Measurements from ENCODE around the gene NELFA. TPM values are rescaled to one million over a fixed set of nuclear protein-coding genes. Genes with fewer than 3 reads are reported as not detected.
A peak's percentile ranks its signal among the peaks of the same experiment; 100 is the strongest.

Gene NELFA
- total and polyA plus RNA-seq, 8 donors, result 13.6 to 30.9 (median 19.1) TPM

DNA sequence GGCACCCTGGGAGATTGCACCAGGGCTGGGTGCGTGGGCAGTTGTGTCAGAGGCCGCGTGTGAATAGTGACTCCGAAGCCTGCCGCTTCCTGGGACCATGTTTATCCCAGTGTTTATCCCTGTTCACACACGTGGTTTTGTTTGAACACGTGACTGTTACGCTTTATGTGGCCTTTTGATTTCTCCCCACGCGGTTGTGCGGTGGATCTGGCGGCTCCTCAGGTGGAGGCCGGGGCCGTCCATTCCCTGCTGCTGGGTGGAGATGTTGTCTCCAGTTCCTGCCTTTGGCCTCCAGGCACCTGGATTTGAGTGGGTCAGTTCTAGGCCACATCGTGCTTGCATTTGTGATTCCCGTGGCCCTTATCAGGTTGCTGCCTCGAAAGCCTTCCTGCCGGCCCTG is 35.1 kb downstream of the NELFA start:
- peaks cover 0 to 23% (median 4%) of the 10 kb centered on the region in 3 donors for H3K36me3 ChIP-seq
- TF ChIP-seq CTCF (IDR thresholded peaks at IDR 0.05), result no peak
- no peaks in the 10 kb centered on the region for H3K9me3 ChIP-seq
- WGBS, 2 donors, result 91 to 93% methylated on average over 18 of the region's 18 CpGs
- no peaks in the 10 kb centered on the region for H3K27me3 ChIP-seq
- FAIRE-seq (no peak), DNase-seq (no peak), ATAC-seq (no peak)
- H3K4me3 ChIP-seq, result no peak overlapping the region
- no peak overlapping the region for H3K27ac ChIP-seq
- no peaks in the 10 kb centered on the region for H3K4me1 ChIP-seq
- intact Hi-C loops (cut with DNase I), result no loop called here

DNA sequence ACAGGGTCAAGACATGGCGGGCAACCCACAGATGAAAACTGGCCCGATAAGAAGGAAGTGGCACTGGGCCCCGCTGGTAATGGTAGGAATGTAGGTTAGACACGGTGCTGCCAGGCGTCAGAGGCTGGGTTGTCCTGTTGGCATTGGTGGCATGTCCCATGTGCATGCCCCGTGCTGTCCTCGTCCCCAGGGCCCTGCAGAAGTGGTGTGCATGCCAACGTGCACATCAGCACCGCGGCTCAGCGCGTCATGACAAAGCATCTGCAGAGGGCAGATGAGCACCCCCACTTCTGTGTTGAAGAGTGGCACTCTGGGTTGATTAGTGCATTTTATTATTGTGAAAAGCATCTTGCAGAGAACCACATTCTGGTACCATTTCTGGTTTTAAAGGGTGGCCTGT is 35.6 kb downstream of the NELFA start:
- Histone ChIP-seq H3K27ac (no peak overlapping the region), H3K4me3 (no peak overlapping the region), H3K27me3 (no peaks in the 10 kb centered on the region), H3K4me1 (no peaks in the 10 kb centered on the region), H3K36me3 (peaks cover 0 to 18% (median 4%) of the 10 kb centered on the region in 3 donors), H3K9me3 (no peaks in the 10 kb centered on the region)
- ATAC-seq (no peak), DNase-seq (no peak), FAIRE-seq (no peak)
- 93 to 95% methylated on average over 12 of the region's 12 CpGs for WGBS, 2 donors
- TF ChIP-seq CTCF (IDR thresholded peaks at IDR 0.05), result no peak
- intact Hi-C loops (cut with DNase I), result no loop called here

- Histone ChIP-seq H3K4me1 (no peaks in the 10 kb centered on the region), H3K27ac (no peak overlapping the region), H3K9me3 (no peaks in the 10 kb centered on the region), H3K27me3 (no peaks in the 10 kb centered on the region), H3K36me3 (peaks cover 0 to 17% (median 4%) of the 10 kb centered on the region in 3 donors), H3K4me3 (no peak overlapping the region)
- TF ChIP-seq CTCF (IDR thresholded peaks at IDR 0.05), result no peak
- 95 to 96% methylated on average over 10 of the region's 10 CpGs for WGBS, 2 donors
- intact Hi-C loops (cut with DNase I), result no loop called here
- FAIRE-seq (no peak), DNase-seq (peak in 1 of 6 donors; percentile 24), ATAC-seq (no peak)
Measured at GRCh38 chr4:1972414-1972813, 36.4 kb downstream of the NELFA start.

- FAIRE-seq, result no peak
- TF ChIP-seq CTCF (IDR thresholded peaks at IDR 0.05), result no peak
- peak in 1 of 4 donors; percentile 28 for ATAC-seq
- WGBS, 2 donors, result 92 to 96% methylated on average over 16 of the region's 16 CpGs
- Histone ChIP-seq H3K27ac (no peak overlapping the region), H3K36me3 (peaks cover 0 to 12% (median under 1%) of the 10 kb centered on the region in 3 donors), H3K9me3 (no peaks in the 10 kb centered on the region), H3K27me3 (no peaks in the 10 kb centered on the region), H3K4me1 (no peaks in the 10 kb centered on the region), H3K4me3 (no peak overlapping the region)
- intact Hi-C loops (cut with DNase I), result no loop called here
- DNase-seq, result peak in 1 of 6 donors; percentile 42
Measured at GRCh38 chr4:1971456-1972200, 37.1 kb downstream of the NELFA start.

- no peak for ATAC-seq
- Histone ChIP-seq H3K4me3 (no peak overlapping the region), H3K27me3 (no peaks in the 10 kb centered on the region), H3K36me3 (peaks cover 0 to 8% (median 0%) of the 10 kb centered on the region in 3 donors), H3K9me3 (no peaks in the 10 kb centered on the region), H3K27ac (no peak overlapping the region), H3K4me1 (no peaks in the 10 kb centered on the region)
- FAIRE-seq, result no peak
- TF ChIP-seq CTCF (IDR thresholded peaks at IDR 0.05), result no peak
- intact Hi-C loops (cut with DNase I), result no loop called here
- no peak for DNase-seq
- WGBS, 2 donors, result 91 to 98% methylated on average over 6 of the region's 6 CpGs
Measured at GRCh38 chr4:1970926-1971325, 37.8 kb downstream of the NELFA start.
